ENCODE data around the gene KIF3C. TPM values are rescaled to one million over a fixed set of nuclear protein-coding genes. Genes with fewer than 3 reads are reported as not detected.

The KIF3C gene
- polyA plus RNA-seq, 2 of the 4 experiments (the other 2 are of a cell fraction): 17.1 to 77.4 TPM

DNA sequence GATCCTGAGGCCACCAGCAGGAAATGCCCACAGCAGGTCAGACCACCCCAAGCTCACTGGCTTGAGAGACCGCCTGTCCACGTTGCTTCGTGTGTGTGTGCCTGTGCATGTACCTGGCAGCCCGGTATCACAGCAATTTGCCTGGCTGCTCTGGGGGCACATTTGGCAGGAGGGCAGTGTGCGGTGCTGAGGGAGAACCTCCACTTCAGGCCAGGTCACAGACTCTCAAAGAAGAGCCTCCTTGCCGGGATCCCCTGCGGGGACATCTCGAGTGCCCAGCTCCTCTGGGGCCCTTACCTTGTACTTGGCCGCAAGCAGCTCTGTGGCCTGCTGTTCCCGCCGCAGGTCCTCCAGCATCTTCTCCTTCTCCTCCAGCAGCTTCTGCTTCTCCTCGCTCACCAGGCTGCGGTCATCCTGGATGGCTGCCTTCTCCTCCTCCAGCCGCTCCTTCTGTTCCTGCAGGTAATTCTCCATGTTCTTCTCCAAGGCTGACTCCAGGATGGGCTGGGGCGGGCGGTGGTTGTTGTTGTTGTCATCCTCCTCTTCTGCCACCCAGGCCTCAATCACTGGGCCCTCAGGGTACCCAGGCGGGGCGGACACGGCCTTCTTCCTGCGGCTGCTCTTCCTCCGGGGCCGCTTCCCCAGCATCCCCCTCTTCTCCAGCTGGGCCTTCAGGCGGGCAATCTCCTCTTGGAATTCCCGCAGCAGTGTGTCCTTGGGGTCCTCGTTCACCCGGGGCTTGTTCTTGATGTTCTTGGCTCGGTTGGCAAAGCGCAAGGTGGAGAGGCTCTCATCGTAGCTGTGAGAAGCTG lies 2.0 kb downstream of the KIF3C start:
- no peak for DNase-seq (ENCODE audit: low read depth in 1 of 2, low spot score in 1 of 2)
- Histone ChIP-seq H3K4me2 (peak overlapping the region; percentile 71), H3K4me1 (peaks cover 71% of the 10 kb centered on the region), H3K9me3 (no peaks in the 10 kb centered on the region), H3K4me3 (peak overlapping the region; percentile 0; the same call in 2 of the 3 replicates), H3K27ac (peak overlapping the region; percentile 87 to 90; a peak in 4 of 6 replicates)
- 95% methylated on average over 29 of the region's 29 CpGs for WGBS (ENCODE audit: missing lambda C conversion rate)
- FAIRE-seq: no peak
- no peak for ATAC-seq
- ChIA-PET CTCF (interaction anchor here (0.7 to 18.4 kb wide), 9 partner anchors 8 to 205 kb away, joined by 3 to 240 read pairs (median 7); partner anchors contain the start of gene RAB10), POLR2A (no interaction called here)
- TF ChIP-seq SREBF2 (IDR thresholded peaks at IDR 0.05) (no peak), CBX2 (IDR thresholded peaks at IDR 0.05; ENCODE audit: borderline replicate concordance, low read depth) (no peak), MAZ (IDR thresholded peaks at IDR 0.05; ENCODE audit: borderline replicate concordance, low read depth, low read length) (no peak), HES2 (IDR thresholded peaks at IDR 0.05) (no peak), MAX (IDR thresholded peaks at IDR 0.05) (no peak), EHMT2 (IDR thresholded peaks at IDR 0.05; ENCODE audit: low read depth) (no peak), HMGXB4 (CRISPR knock-in tag; IDR thresholded peaks at IDR 0.05; ENCODE audit: borderline replicate concordance) (no peak), EP300 (IDR thresholded peaks at IDR 0.05) (no peak), NPAS2 (CRISPR knock-in tag; IDR thresholded peaks at IDR 0.05; ENCODE audit: borderline replicate concordance) (no peak), TFCP2L1 (CRISPR knock-in tag; IDR thresholded peaks at IDR 0.05) (no peak), FOSB (CRISPR knock-in tag; IDR thresholded peaks at IDR 0.05) (no peak)

DNA sequence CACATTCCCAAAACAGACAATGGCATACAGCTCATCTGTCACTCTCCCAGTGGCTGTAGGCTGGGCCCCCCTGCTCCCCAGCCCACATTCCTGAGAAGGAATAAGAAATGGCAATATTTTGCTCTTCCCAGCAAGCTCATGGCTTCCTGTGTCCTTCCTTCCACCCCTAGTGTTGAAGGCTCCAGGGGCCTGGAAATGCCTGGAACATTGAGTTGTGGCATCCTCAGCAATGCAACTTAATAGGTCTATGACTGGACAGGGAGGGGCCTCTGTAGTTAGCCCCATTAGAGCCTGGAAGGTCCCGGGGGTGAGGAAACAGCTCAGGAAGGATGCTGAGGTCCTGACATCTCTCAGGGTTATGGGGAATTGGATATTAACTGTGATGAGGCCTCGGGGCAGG lies 3.3 kb downstream of the KIF3C start:
- Histone ChIP-seq H3K9me3 (no peaks in the 10 kb centered on the region), H3K4me1 (peaks cover 79% of the 10 kb centered on the region), H3K4me3 (peak overlapping the region; percentile 0), H3K4me2 (peak overlapping the region; percentile 71), H3K27ac (peak overlapping the region; percentile 87 to 90)
- ChIA-PET CTCF (interaction anchor here (0.7 to 18.4 kb wide), 11 partner anchors 9 to 167 kb away, joined by 3 to 240 read pairs (median 4); partner anchors contain the start of gene RAB10), POLR2A (interaction anchor here (1.9 kb wide), 1 partner anchor 19 kb away, joined by 4 read pairs; no protein-coding TSS in a partner anchor)
- TF ChIP-seq NFE2L2 (conservative IDR thresholded peaks at IDR 0.05; ENCODE audit: low read length): no peak
- FAIRE-seq (no peak), DNase-seq (ENCODE audit: low read depth in 1 of 2, low spot score in 1 of 2) (no peak), ATAC-seq (no peak)
- 94% methylated on average over 2 of the region's 2 CpGs for WGBS (ENCODE audit: missing lambda C conversion rate)

DNA sequence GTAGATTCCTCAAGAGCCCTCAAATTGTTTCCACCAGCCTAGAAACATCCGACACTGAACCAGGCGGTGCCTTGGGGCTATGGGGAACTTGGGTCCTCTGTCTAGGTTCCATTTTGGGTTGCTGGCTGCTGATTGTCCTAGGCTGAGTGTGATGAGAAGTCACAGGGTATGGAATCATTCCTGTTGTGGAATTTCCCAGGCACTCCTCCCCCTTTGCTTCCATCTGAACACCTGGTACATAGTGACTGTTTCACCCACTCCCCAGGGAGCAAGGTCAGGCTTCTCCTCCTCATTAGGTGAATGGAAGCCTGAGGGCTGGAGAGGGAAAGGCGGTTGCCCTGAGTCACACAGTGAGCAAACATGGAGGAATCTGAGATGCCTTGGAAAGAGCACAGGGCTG lies 4.5 kb downstream of the KIF3C start:
- POLR2A ChIA-PET: interaction anchor here (1.0 to 1.9 kb wide), 4 partner anchors 20 to 267 kb away, joined by 3 to 6 read pairs (median 4); partner anchors contain the start of genes HADHA, HADHB and RAB10
- Histone ChIP-seq H3K27ac (peak overlapping the region; percentile 87 to 90), H3K4me2 (peak overlapping the region; percentile 71), H3K4me1 (peaks cover 74% of the 10 kb centered on the region), H3K4me3 (peak overlapping the region; percentile 7; the same call in 1 of the 3 replicates), H3K9me3 (no peaks in the 10 kb centered on the region)
- CTCF ChIA-PET: interaction anchor here (0.5 to 14.5 kb wide), 10 partner anchors 12 to 172 kb away, joined by 3 to 96 read pairs (median 4); no protein-coding TSS in a partner anchor
- FAIRE-seq: peak; percentile 91
- DNase-seq (ENCODE audit: low read depth in 1 of 2, low spot score in 1 of 2): peak; percentile 74 to 88
- ATAC-seq: peak; percentile 60 to 68
- 17% methylated on average over 3 of the region's 3 CpGs for WGBS (ENCODE audit: missing lambda C conversion rate)
- TF ChIP-seq, protein P1, sequence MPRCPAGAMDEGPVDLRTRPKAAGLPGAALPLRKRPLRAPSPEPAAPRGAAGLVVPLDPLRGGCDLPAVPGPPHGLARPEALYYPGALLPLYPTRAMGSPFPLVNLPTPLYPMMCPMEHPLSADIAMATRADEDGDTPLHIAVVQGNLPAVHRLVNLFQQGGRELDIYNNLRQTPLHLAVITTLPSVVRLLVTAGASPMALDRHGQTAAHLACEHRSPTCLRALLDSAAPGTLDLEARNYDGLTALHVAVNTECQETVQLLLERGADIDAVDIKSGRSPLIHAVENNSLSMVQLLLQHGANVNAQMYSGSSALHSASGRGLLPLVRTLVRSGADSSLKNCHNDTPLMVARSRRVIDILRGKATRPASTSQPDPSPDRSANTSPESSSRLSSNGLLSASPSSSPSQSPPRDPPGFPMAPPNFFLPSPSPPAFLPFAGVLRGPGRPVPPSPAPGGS (IDR thresholded peaks at IDR 0.05): 0 out of 3 replicates have a peak, but pooled peaks have one; percentile 21
- TF ChIP-seq CHD4 (IDR thresholded peaks at IDR 0.05; ENCODE audit: borderline replicate concordance): no peak
- no peak for TF ChIP-seq PHF8 (IDR thresholded peaks at IDR 0.05; ENCODE audit: borderline replicate concordance, low read depth)
- TF ChIP-seq ESRRA (IDR thresholded peaks at IDR 0.05; ENCODE audit: borderline replicate concordance, low read length): 0 out of 2 replicates have a peak, but pooled peaks have one; percentile 48
- 0 out of 2 replicates have a peak, but pooled peaks have one; percentile 46 for TF ChIP-seq RCOR1 (IDR thresholded peaks at IDR 0.05; ENCODE audit: low read depth, low read length)
- TF ChIP-seq, protein P2, sequence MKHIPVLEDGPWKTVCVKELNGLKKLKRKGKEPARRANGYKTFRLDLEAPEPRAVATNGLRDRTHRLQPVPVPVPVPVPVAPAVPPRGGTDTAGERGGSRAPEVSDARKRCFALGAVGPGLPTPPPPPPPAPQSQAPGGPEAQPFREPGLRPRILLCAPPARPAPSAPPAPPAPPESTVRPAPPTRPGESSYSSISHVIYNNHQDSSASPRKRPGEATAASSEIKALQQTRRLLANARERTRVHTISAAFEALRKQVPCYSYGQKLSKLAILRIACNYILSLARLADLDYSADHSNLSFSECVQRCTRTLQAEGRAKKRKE (CRISPR knock-in tag; IDR thresholded peaks at IDR 0.05; ENCODE audit: low read depth): peak; percentile 89
- TF ChIP-seq ELK1 (IDR thresholded peaks at IDR 0.05; ENCODE audit: low read depth, low read length): no peak
- TF ChIP-seq HOXB5 (CRISPR knock-in tag; IDR thresholded peaks at IDR 0.05): no peak
- no peak for TF ChIP-seq SREBF2 (IDR thresholded peaks at IDR 0.05)
- TF ChIP-seq EP300 (IDR thresholded peaks at IDR 0.05): peak; percentile 52; a peak in 2 of 5 replicates
- TF ChIP-seq, protein P3, sequence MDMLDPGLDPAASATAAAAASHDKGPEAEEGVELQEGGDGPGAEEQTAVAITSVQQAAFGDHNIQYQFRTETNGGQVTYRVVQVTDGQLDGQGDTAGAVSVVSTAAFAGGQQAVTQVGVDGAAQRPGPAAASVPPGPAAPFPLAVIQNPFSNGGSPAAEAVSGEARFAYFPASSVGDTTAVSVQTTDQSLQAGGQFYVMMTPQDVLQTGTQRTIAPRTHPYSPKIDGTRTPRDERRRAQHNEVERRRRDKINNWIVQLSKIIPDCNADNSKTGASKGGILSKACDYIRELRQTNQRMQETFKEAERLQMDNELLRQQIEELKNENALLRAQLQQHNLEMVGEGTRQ (IDR thresholded peaks at IDR 0.05): peak; percentile 5; the same call in 1 of the 2 replicates
- no peak for TF ChIP-seq ZSCAN20 (CRISPR knock-in tag; IDR thresholded peaks at IDR 0.05)
- no peak for TF ChIP-seq CBX8 (IDR thresholded peaks at IDR 0.05)
- TF ChIP-seq HOXB13 (CRISPR knock-in tag; IDR thresholded peaks at IDR 0.05; ENCODE audit: low read depth): no peak
- TF ChIP-seq NPAS2 (CRISPR knock-in tag; IDR thresholded peaks at IDR 0.05; ENCODE audit: borderline replicate concordance): no peak

All from A549 (cell line).